Common myeloid progenitor, CD34-positive (primary cell): ENCODE data around the gene DBX1.
"Not testable (repeated sequence)": the region's sequence is repeated elsewhere in the genome, so short reads cannot be mapped to it uniquely, and the experiment has no call there.

Source experiments
- CTCF ChIA-PET: fragments of 350-600 bp; sonication (Branson Sonifier 250); formaldehyde crosslinking; loops from one replicate; lab custom pipeline; 2021; ENCODE audit warnings: antibody characterized with exemption; lab: Charles Lee
- POLR2A ChIA-PET: fragments of 350-600 bp; sonication (Branson Sonifier 250); formaldehyde crosslinking; loops from one replicate; lab custom pipeline; 2021; ENCODE audit warnings: antibody characterized with exemption; lab: Charles Lee
- DNase-seq, 3 donors: peaks; one replicate each; pipeline versions ENCODE4 v3.0.0 to v3.0.0-alpha.2; 2013
- H3K27ac ChIP-seq, 2 experiments: 1 replicate in 1 of 2; 2 replicates in 1 of 2; pipeline ENCODE4 v1.7.0; 2013; ENCODE audit warnings: inconsistent platforms in 2 of 2, low read length in 2 of 2, mild to moderate bottlenecking in 2 of 2, low read depth in 1 of 2, moderate library complexity in 1 of 2; ENCODE audit not compliant: severe bottlenecking in 2 of 2, insufficient read depth in 1 of 2, poor library complexity in 1 of 2
- H3K27me3 ChIP-seq, 5 experiments: replicated peaks in 2 of 5; 1 replicate in 3 of 5; 2 replicates in 2 of 5; pipeline versions ENCODE4 v1.6.1 to v1.7.0; 2013; ENCODE audit warnings: low read length in 4 of 5, mild to moderate bottlenecking in 2 of 5, moderate library complexity in 2 of 5, inconsistent platforms in 1 of 5; ENCODE audit not compliant: insufficient read depth in 5 of 5, control insufficient read depth in 4 of 5
- H3K36me3 ChIP-seq, 4 experiments: 1 replicate in 2 of 4; 2 replicates in 2 of 4; pipeline versions ENCODE4 v1.6.1 to v1.7.0; 2013; ENCODE audit warnings: low read length in 3 of 4, control low read depth in 1 of 4, mild to moderate bottlenecking in 1 of 4; ENCODE audit not compliant: control insufficient read depth in 4 of 4, insufficient read depth in 4 of 4
- H3K4me1 ChIP-seq, 4 experiments: 1 replicate in 3 of 4; 2 replicates in 1 of 4; pipeline versions ENCODE4 v1.6.1 to v1.7.1; 2013; ENCODE audit warnings: low read length in 3 of 4, mild to moderate bottlenecking in 3 of 4, control low read depth in 1 of 4, inconsistent platforms in 1 of 4, moderate library complexity in 1 of 4; ENCODE audit not compliant: control insufficient read depth in 4 of 4, insufficient read depth in 4 of 4; ENCODE audit errors: control extremely low read depth in 1 of 4
- H3K4me3 ChIP-seq, 7 experiments: 1 replicate in 4 of 7; 2 replicates in 3 of 7; pipeline versions ENCODE4 v1.5.1 to v1.7.0; 2013; ENCODE audit warnings: mild to moderate bottlenecking in 7 of 7, low read length in 6 of 7, moderate library complexity in 6 of 7, inconsistent platforms in 2 of 7, low read depth in 2 of 7, control low read depth in 1 of 7; ENCODE audit not compliant: insufficient read depth in 4 of 7, control insufficient read depth in 1 of 7; ENCODE audit errors: extremely low read depth in 1 of 7
- H3K9me3 ChIP-seq, 5 experiments: 1 replicate in 4 of 5; 2 replicates in 1 of 5; pipeline versions ENCODE4 v1.6.1 to v1.7.1; 2013; ENCODE audit warnings: low read length in 4 of 5, mild to moderate bottlenecking in 2 of 5, inconsistent platforms in 1 of 5, low read depth in 1 of 5, moderate library complexity in 1 of 5; ENCODE audit not compliant: control insufficient read depth in 4 of 5, insufficient read depth in 2 of 5; ENCODE audit errors: control extremely low read depth in 1 of 5
- WGBS: methylation state at CpG from one replicate; pipeline ENCODE4 v1.1.5; 2013; ENCODE audit not compliant: insufficient coverage; 5-methylcytosine and 5-hydroxymethylcytosine counted together

Gene DBX1

DNA sequence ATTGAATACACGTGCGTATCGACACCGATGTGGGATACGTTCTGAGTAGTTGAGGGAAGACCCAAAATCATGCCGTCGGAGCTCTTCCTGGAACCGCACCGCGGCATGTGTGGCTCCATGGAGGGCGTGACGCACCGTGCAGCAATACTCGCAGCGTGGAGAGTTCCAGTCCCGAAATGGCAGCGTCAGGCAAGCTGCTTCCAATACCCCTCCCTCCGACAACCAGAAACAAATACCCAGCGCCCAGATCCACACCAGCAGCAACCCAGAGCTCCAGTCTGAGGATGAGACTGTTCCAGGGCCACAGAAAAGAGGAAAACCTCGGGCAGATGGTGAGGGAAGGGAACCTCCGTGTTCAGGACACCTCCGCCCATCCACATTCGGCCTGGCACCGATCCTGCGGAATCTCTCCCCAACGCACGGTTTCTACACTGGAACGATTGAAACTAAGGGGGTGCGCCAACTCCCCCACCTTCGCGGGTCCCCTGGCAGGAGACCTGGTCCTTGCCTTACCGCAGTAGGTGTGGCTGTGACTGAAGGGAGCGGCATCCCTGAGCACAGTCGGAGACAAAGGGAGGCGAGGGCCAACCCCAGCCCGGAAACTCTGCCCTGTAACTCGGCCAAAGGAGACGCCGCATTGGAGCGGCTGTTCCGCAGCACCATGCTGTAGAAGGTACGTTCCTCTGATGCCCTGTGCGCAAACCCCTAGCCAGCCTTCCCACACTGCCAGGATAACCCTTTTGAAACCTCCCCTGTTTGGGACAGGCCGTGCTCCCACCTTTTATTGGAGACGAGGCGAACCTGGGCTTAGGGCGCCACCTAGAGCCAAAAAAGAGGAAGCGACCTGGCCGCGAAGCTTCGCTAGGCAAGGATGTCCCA is 28.2 kb downstream of the DBX1 start:
- peaks cover 2 to 44% (median 24%) of the 10 kb centered on the region in 5 experiments for H3K27me3 ChIP-seq
- H3K36me3 ChIP-seq = no peaks in the 10 kb centered on the region
- ChIA-PET CTCF (interaction anchor here (0.6 to 5.0 kb wide), 18 partner anchors 10 to 917 kb away, joined by 3 to 38 read pairs (median 4); no protein-coding TSS in a partner anchor), POLR2A (no interaction called here)
- H3K27ac ChIP-seq = no peak overlapping the region
- DNase-seq = peak; percentile 44 to 64 (median 63)
- 11% methylated on average over 31 of the region's 51 CpGs for WGBS
- H3K9me3 ChIP-seq = peaks cover 0 to 3% (median 0%) of the 10 kb centered on the region in 5 experiments
- peak overlapping the region; percentile 38 to 82 (median 56) for H3K4me3 ChIP-seq
- H3K4me1 ChIP-seq = peaks cover 0 to 11% (median 7%) of the 10 kb centered on the region in 4 experiments

DNA sequence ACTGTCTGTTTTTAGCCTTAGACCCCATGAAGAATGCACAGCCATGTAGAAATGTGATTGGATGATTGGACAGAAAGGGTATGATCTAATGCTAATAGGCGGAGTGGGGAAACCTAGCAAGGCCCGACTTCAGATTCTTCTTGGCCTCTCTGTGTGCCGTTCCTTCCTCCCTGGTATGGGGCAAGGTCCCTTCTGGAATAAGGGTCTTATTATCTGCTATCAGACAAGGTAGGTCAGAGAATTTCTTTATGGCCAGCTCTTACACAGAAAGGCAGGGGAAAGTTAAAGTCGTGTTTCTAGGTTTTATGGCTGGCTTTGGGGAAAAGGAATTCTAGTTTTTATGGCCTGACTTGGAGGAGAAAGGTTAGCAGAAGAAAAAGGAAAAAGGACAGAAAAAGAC is 30.6 kb downstream of the DBX1 start:
- no peaks in the 10 kb centered on the region for H3K9me3 ChIP-seq
- H3K27me3 ChIP-seq = peaks cover 2 to 32% (median 21%) of the 10 kb centered on the region in 5 experiments
- ChIA-PET POLR2A (no interaction called here), CTCF (interaction anchor here (1.4 to 3.5 kb wide), 8 partner anchors 12 to 229 kb away, joined by 3 to 44 read pairs (median 12); no protein-coding TSS in a partner anchor)
- no peak overlapping the region for H3K27ac ChIP-seq
- WGBS = 95% methylated on average over 4 of the region's 4 CpGs
- DNase-seq = no peak
- H3K4me3 ChIP-seq = no peak overlapping the region
- no peaks in the 10 kb centered on the region for H3K36me3 ChIP-seq
- H3K4me1 ChIP-seq = peaks cover 0 to 11% (median 7%) of the 10 kb centered on the region in 4 experiments

DNA sequence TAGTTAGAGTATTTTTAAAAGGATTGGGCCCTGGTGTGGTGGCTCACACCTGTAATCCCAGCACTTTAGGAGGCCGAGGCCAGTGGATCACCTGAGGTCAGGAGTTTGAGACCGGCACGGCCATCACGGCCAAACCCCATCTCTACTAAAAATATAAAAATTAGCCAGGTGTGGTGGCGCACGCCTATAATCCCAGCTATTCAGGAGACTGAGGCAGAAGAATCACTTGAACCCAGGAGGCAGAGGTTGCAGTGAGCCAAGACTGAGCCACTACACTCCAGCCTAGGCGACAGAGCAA is 31.8 kb downstream of the DBX1 start:
- peaks cover 0 to 27% (median 18%) of the 10 kb centered on the region in 5 experiments for H3K27me3 ChIP-seq
- H3K36me3 ChIP-seq, DNase-seq, H3K9me3 ChIP-seq, H3K4me3 ChIP-seq, POLR2A ChIA-PET, H3K27ac ChIP-seq: not testable (repeated sequence)
- CTCF ChIA-PET = interaction anchor here (0.6 to 3.5 kb wide), 28 partner anchors 8 to 482 kb away, joined by 3 to 44 read pairs (median 5); partner anchors contain the start of genes DBX1 and HTATIP2
- WGBS = 100% methylated on average over 2 of the region's 7 CpGs
- H3K4me1 ChIP-seq = peaks cover 0 to 11% (median 7%) of the 10 kb centered on the region in 4 experiments

DNA sequence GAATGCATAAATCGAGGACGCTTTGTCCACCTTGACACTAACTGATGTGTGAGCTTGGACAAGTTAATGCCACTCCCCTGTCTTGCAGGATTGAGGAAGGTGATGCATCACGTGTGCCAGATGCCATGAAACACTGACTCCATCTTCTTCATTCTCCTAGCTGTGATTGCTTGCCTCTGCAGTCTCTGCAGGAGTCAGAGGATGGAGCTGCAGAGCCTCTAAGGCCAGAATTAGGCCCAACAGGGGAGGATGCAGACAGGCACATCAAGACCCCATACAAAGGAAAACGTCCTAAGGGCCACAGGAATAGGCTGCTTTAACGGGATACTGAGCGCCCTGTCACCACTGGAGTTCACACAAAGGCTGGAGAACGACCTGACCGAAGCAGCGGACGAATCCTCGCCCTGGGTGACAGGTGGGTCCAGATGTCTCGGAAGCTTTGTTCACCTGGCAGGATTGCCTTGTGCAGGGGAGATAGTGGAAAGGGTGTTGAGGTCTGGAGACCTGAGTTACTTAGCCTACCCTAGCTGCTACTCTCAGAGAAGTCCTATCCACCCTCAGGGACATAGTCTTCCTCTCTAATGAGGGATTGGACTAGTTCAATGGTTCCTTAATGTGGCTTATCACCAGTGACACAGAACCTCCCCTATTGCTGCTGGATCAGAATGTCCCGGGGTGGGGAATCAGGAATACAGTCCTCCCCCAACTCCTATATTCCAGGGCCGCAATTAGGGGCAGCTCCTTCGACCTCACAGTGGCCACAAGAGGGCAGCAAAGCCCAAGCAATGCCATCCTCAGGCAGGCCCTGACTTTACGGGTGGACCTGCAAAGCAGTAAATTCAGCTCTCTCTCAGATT is 32.4 kb downstream of the DBX1 start:
- no peaks in the 10 kb centered on the region for H3K36me3 ChIP-seq
- 64% methylated on average over 14 of the region's 16 CpGs for WGBS
- POLR2A ChIA-PET = no interaction called here
- CTCF ChIA-PET = interaction anchor here (0.6 to 3.5 kb wide), 31 partner anchors 9 to 482 kb away, joined by 3 to 44 read pairs (median 4); partner anchors contain the start of genes DBX1 and HTATIP2
- no peak overlapping the region for H3K27ac ChIP-seq
- H3K4me3 ChIP-seq = no peak overlapping the region
- H3K4me1 ChIP-seq = peaks cover 0 to 11% (median 7%) of the 10 kb centered on the region in 4 experiments
- H3K27me3 ChIP-seq = peaks cover 0 to 27% (median 18%) of the 10 kb centered on the region in 5 experiments
- peak; percentile 59 to 84 (median 77) for DNase-seq
- H3K9me3 ChIP-seq = no peaks in the 10 kb centered on the region

DNA sequence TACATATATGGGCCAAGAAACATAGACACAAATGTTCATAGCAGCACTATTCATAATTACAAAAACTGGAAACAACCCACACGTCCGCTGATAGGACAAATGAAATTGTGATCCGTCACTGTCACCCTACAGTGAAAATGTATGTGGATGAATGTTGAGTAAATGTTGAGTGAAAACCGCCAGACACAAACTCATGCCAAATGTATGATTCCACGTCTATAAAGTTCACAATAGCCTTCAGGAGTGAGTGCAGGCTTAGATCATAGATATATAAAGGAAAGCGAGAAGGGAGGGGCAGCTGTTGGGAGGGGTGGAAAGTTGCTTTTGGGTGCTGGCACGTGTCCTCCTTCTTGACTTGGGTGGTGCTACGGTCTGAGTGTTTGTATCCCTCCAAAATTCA is 33.6 kb downstream of the DBX1 start:
- peaks cover 0 to 17% (median 12%) of the 10 kb centered on the region in 5 experiments for H3K27me3 ChIP-seq
- H3K27ac ChIP-seq = no peak overlapping the region
- ChIA-PET CTCF (interaction anchor here (1.2 to 3.5 kb wide), 11 partner anchors 10 to 232 kb away, joined by 3 to 44 read pairs (median 8); no protein-coding TSS in a partner anchor), POLR2A (no interaction called here)
- no peak overlapping the region for H3K4me3 ChIP-seq
- no peaks in the 10 kb centered on the region for H3K36me3 ChIP-seq
- H3K4me1 ChIP-seq = peaks cover 0 to 2% (median 1%) of the 10 kb centered on the region in 4 experiments
- DNase-seq = no peak
- no peaks in the 10 kb centered on the region for H3K9me3 ChIP-seq
- 86% methylated on average over 1 of the region's 8 CpGs for WGBS

DNA sequence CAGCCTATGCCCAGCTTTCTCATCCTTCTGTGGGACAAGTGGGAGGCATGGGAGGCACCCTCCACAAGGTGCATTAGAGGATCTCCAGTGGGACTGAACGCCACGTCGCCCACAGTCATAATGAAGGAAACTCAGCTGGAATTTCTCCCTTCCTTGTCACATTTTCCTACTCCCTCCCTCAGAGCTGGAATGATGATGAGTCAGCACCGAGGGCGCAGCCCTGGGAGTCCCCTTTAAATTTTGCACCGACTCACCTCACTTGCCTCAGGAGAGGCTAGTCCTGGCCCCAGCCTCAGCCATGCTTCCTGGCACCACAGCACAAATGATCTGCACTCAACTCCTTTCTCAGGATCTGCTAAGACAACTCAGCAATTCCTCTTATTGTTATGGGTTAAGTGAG is 34.3 kb downstream of the DBX1 start:
- 96% methylated on average over 3 of the region's 6 CpGs for WGBS
- no peaks in the 10 kb centered on the region for H3K36me3 ChIP-seq
- no peaks in the 10 kb centered on the region for H3K4me1 ChIP-seq
- ChIA-PET CTCF (interaction anchor here (0.9 to 1.6 kb wide), 3 partner anchors 9 to 22 kb away, joined by 3 to 4 read pairs (median 3); no protein-coding TSS in a partner anchor), POLR2A (no interaction called here)
- no peaks in the 10 kb centered on the region for H3K9me3 ChIP-seq
- H3K4me3 ChIP-seq = no peak overlapping the region
- H3K27me3 ChIP-seq = peaks cover 0 to 14% (median 6%) of the 10 kb centered on the region in 5 experiments
- H3K27ac ChIP-seq = no peak overlapping the region
- no peak for DNase-seq
